HFFc6 (cell line): ENCODE results near the gene SLC1A4. TPM values are rescaled to one million over a fixed set of nuclear protein-coding genes. Genes with fewer than 3 reads are reported as not detected.
"Not testable (repeated sequence)": the region's sequence is repeated elsewhere in the genome, so short reads cannot be mapped to it uniquely, and the experiment has no call there.

Experiments
- DNase-seq: peaks from one replicate; pipeline ENCODE4 v3.0.0-alpha.2; 2018
- H3K27ac Mint-ChIP-seq: 2 replicates; pipeline ENCODE4 v1.8.0; 2020; ENCODE audit warnings: mild to moderate bottlenecking, mixed read lengths
- H3K27me3 Mint-ChIP-seq: 2 replicates; pipeline ENCODE4 v1.8.0; 2021; ENCODE audit warnings: mild to moderate bottlenecking, moderate library complexity, mixed read lengths; ENCODE audit not compliant: insufficient read depth
- H3K36me3 Mint-ChIP-seq: 2 replicates; pipeline ENCODE4 v1.8.0; 2021; ENCODE audit warnings: low read depth, mixed read lengths
- H3K4me1 Mint-ChIP-seq: 2 replicates; pipeline ENCODE4 v1.8.0; 2020; ENCODE audit warnings: low read depth, mixed read lengths
- H3K4me3 Mint-ChIP-seq: 2 replicates; pipeline ENCODE4 v1.8.0; 2020; ENCODE audit warnings: mild to moderate bottlenecking, moderate library complexity, mixed read lengths
- H3K9me3 Mint-ChIP-seq: 2 replicates; pipeline ENCODE4 v1.8.0; 2020; ENCODE audit warnings: mild to moderate bottlenecking, mixed read lengths
- CTCF ChIP-seq: fragments of 200-600 bp; sonication (generic); IDR thresholded peaks from 2 replicates; pipeline ENCODE4 v1.5.0; 2021; ENCODE audit warnings: antibody characterized with exemption, mild to moderate bottlenecking
- total RNA-seq, 6 experiments: library from RNA; stranded (reverse); fragmentation: NEBNext Ultra II Directional; extraction: Animal tissue kit (Norgen Biotek cat#: 25700); gene quantifications; 2 replicates in 1 of 6; 3 replicates in 5 of 6; pipeline ENCODE4 v1.2.3, GENCODE V29; 2021

SLC1A4 gene
- total RNA-seq, 6 experiments from 2014 or later = 7.2 to 10.3 (median 9.0) TPM

GRCh38 chr2:64996871-64997307 is 7.7 kb downstream of the SLC1A4 start:
- TF ChIP-seq CTCF = peak; percentile 48
- DNase-seq = no peak
- H3K4me1 Mint-ChIP-seq = peaks cover 8% of the 10 kb centered on the region
- H3K36me3 Mint-ChIP-seq = no peaks in the 10 kb centered on the region
- H3K4me3 Mint-ChIP-seq = no peak overlapping the region
- H3K27me3 Mint-ChIP-seq = no peaks in the 10 kb centered on the region; the same call in 1 of the 2 replicates
- no peaks in the 10 kb centered on the region for H3K9me3 Mint-ChIP-seq
- H3K27ac Mint-ChIP-seq = no peak overlapping the region

GRCh38 chr2:64998658-64999061 is 9.5 kb downstream of the SLC1A4 start:
- no peak for TF ChIP-seq CTCF
- H3K27ac Mint-ChIP-seq = peak overlapping the region; percentile 39
- peaks cover 8% of the 10 kb centered on the region for H3K4me1 Mint-ChIP-seq
- no peaks in the 10 kb centered on the region; the same call in 1 of the 2 replicates for H3K36me3 Mint-ChIP-seq
- H3K9me3 Mint-ChIP-seq = no peaks in the 10 kb centered on the region
- no peak for DNase-seq
- H3K4me3 Mint-ChIP-seq = peak overlapping the region; percentile 8
- H3K27me3 Mint-ChIP-seq = no peaks in the 10 kb centered on the region; the same call in 1 of the 2 replicates

GRCh38 chr2:64999754-65000153 is 10.6 kb downstream of the SLC1A4 start:
- TF ChIP-seq CTCF = no peak
- no peaks in the 10 kb centered on the region for H3K9me3 Mint-ChIP-seq
- peaks cover 8% of the 10 kb centered on the region for H3K4me1 Mint-ChIP-seq
- H3K36me3 Mint-ChIP-seq = no peaks in the 10 kb centered on the region; the same call in 1 of the 2 replicates
- DNase-seq = no peak
- H3K27me3 Mint-ChIP-seq = no peaks in the 10 kb centered on the region; the same call in 1 of the 2 replicates
- no peak overlapping the region for H3K4me3 Mint-ChIP-seq
- H3K27ac Mint-ChIP-seq = no peak overlapping the region

- TF ChIP-seq CTCF = no peak
- Mint-ChIP-seq H3K27ac (no peak overlapping the region), H3K4me1 (peaks cover 8% of the 10 kb centered on the region), H3K27me3 (no peaks in the 10 kb centered on the region; the same call in 1 of the 2 replicates), H3K4me3 (no peak overlapping the region), H3K9me3 (no peaks in the 10 kb centered on the region), H3K36me3 (no peaks in the 10 kb centered on the region; the same call in 1 of the 2 replicates)
- DNase-seq = no peak
These were observed 11.4 kb downstream of the SLC1A4 start for GRCh38 chr2:65000644-65001043.

- no peak for TF ChIP-seq CTCF
- H3K4me1 Mint-ChIP-seq = peaks cover 22% of the 10 kb centered on the region
These were observed 13.8 kb downstream of the SLC1A4 start for GRCh38 chr2:65003037-65003436.

GRCh38 chr2:65004232-65004631 is 15.0 kb downstream of the SLC1A4 start:
- not testable (repeated sequence) for H3K9me3 Mint-ChIP-seq
- peaks cover 14% of the 10 kb centered on the region for H3K4me1 Mint-ChIP-seq

More at GRCh38 chr2:65003037-65003436, 13.8 kb downstream of the SLC1A4 start:
- no peak for DNase-seq
- no peak overlapping the region for H3K4me3 Mint-ChIP-seq
- H3K9me3 Mint-ChIP-seq = no peaks in the 10 kb centered on the region
- peaks cover 9% of the 10 kb centered on the region for H3K36me3 Mint-ChIP-seq
- H3K27me3 Mint-ChIP-seq = no peaks in the 10 kb centered on the region; the same call in none of the 2 replicates
- no peak overlapping the region for H3K27ac Mint-ChIP-seq

More at GRCh38 chr2:65004232-65004631, 15.0 kb downstream of the SLC1A4 start:
- H3K27ac Mint-ChIP-seq, DNase-seq, H3K27me3 Mint-ChIP-seq, H3K36me3 Mint-ChIP-seq, H3K4me3 Mint-ChIP-seq: not testable (repeated sequence)
